MM.1S (cell line): ENCODE data around the gene CELSR3.

Experiments used
- DNase-seq: peaks from one replicate; pipeline ENCODE4 v3.0.0-alpha.2; 2015
- H2AFZ ChIP-seq: fragments of 300-600 bp; sonication (generic); 2 replicates; pipeline ENCODE4 v1.6.0; 2016; ENCODE audit warnings: antibody characterized with exemption, low read length
- H3F3A ChIP-seq: fragments of 300-600 bp; sonication (generic); 2 replicates; pipeline ENCODE4 v1.6.1; 2016; ENCODE audit warnings: mild to moderate bottlenecking, antibody characterized with exemption, low read length, moderate library complexity, mixed read lengths; ENCODE audit not compliant: insufficient read depth
- H3K27ac ChIP-seq: fragments of 300-600 bp; sonication (generic); 2 replicates; pipeline ENCODE4 v1.5.1; 2016; ENCODE audit warnings: mild to moderate bottlenecking, low read length
- H3K27me3 ChIP-seq: fragments of 300-600 bp; sonication (generic); replicated peaks from 2 replicates; pipeline ENCODE4 v1.6.0; 2016; ENCODE audit warnings: low read length; ENCODE audit not compliant: insufficient read depth
- H3K36me3 ChIP-seq: fragments of 300-600 bp; sonication (generic); replicated peaks from 2 replicates; pipeline ENCODE4 v1.6.1; 2016; ENCODE audit warnings: mild to moderate bottlenecking, low read length, mixed read lengths; ENCODE audit not compliant: insufficient read depth
- H3K4me1 ChIP-seq: fragments of 300-600 bp; sonication (generic); 2 replicates; pipeline ENCODE4 v1.6.1; 2016; ENCODE audit warnings: low read length, mixed read lengths
- H3K4me2 ChIP-seq: fragments of 300-600 bp; sonication (generic); 2 replicates; pipeline ENCODE4 v1.6.0; 2016; ENCODE audit warnings: low read depth, low read length
- H3K4me3 ChIP-seq: fragments of 300-600 bp; sonication (generic); 2 replicates; pipeline ENCODE4 v1.5.1; 2016; ENCODE audit warnings: low read length, mixed read lengths
- H3K79me2 ChIP-seq: fragments of 300-600 bp; sonication (generic); 2 replicates; pipeline ENCODE4 v1.6.1; 2016; ENCODE audit warnings: mixed run types, low read length, mixed read lengths
- H3K9ac ChIP-seq: fragments of 300-600 bp; sonication (generic); 2 replicates; pipeline ENCODE4 v1.6.1; 2016; ENCODE audit warnings: low read length, mixed read lengths
- H3K9me2 ChIP-seq: fragments of 300-600 bp; sonication (generic); replicated peaks from 2 replicates; pipeline ENCODE4 v1.6.1; 2016; ENCODE audit warnings: mild to moderate bottlenecking, low read length, mixed read lengths; ENCODE audit not compliant: insufficient read depth
- H3K9me3 ChIP-seq: fragments of 300-600 bp; sonication (generic); replicated peaks from 2 replicates; pipeline ENCODE4 v1.6.1; 2016; ENCODE audit warnings: mild to moderate bottlenecking, low read length, mixed read lengths; ENCODE audit not compliant: insufficient read depth
- H4K20me1 ChIP-seq: fragments of 300-600 bp; sonication (generic); 2 replicates; pipeline ENCODE4 v1.6.1; 2016; ENCODE audit warnings: mild to moderate bottlenecking, low read length, moderate library complexity, mixed read lengths; ENCODE audit not compliant: insufficient read depth
- EZH2 ChIP-seq: fragments of 300-600 bp; sonication (generic); optimal IDR thresholded peaks from 2 replicates; pipeline ENCODE3; 2017; ENCODE audit warnings: low read depth, mild to moderate bottlenecking, antibody characterized with exemption, low read length, mixed read lengths
- EZH2phosphoT487 ChIP-seq: fragments of 300-600 bp; sonication (generic); IDR thresholded peaks from 2 replicates; pipeline ENCODE4 v1.6.1; 2018; ENCODE audit warnings: antibody characterized with exemption, low read length
- TF ChIP-seq, protein P1 (sequence below): fragments of 300-600 bp; sonication (generic); IDR thresholded peaks from 2 replicates; pipeline ENCODE4 v1.5.1; 2016; ENCODE audit warnings: antibody characterized with exemption, low read length, mixed read lengths

CELSR3 gene

GRCh38 chr3:48628277-48629017, 34.2 kb downstream of the CELSR3 start:
- Histone ChIP-seq H4K20me1 (no peaks in the 10 kb centered on the region), H3K27ac (no peak overlapping the region), H3K9ac (no peak overlapping the region), H3K9me2 (no peaks in the 10 kb centered on the region), H3K27me3 (no peaks in the 10 kb centered on the region), H3K4me1 (no peaks in the 10 kb centered on the region), H3K4me3 (no peak overlapping the region), H3K79me2 (no peaks in the 10 kb centered on the region), H3K4me2 (no peak overlapping the region), H3K36me3 (no peaks in the 10 kb centered on the region), H3F3A (no peaks in the 10 kb centered on the region), H2AFZ (no peak overlapping the region), H3K9me3 (no peaks in the 10 kb centered on the region)
- TF ChIP-seq, protein P1, sequence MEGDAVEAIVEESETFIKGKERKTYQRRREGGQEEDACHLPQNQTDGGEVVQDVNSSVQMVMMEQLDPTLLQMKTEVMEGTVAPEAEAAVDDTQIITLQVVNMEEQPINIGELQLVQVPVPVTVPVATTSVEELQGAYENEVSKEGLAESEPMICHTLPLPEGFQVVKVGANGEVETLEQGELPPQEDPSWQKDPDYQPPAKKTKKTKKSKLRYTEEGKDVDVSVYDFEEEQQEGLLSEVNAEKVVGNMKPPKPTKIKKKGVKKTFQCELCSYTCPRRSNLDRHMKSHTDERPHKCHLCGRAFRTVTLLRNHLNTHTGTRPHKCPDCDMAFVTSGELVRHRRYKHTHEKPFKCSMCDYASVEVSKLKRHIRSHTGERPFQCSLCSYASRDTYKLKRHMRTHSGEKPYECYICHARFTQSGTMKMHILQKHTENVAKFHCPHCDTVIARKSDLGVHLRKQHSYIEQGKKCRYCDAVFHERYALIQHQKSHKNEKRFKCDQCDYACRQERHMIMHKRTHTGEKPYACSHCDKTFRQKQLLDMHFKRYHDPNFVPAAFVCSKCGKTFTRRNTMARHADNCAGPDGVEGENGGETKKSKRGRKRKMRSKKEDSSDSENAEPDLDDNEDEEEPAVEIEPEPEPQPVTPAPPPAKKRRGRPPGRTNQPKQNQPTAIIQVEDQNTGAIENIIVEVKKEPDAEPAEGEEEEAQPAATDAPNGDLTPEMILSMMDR, result no peak
- no peak for TF ChIP-seq EZH2
- TF ChIP-seq EZH2phosphoT487, result no peak
- DNase-seq, result no peak

- Histone ChIP-seq H3K4me1 (no peaks in the 10 kb centered on the region), H3K36me3 (no peaks in the 10 kb centered on the region), H3K9me2 (no peaks in the 10 kb centered on the region), H4K20me1 (no peaks in the 10 kb centered on the region), H3F3A (no peaks in the 10 kb centered on the region), H3K9me3 (no peaks in the 10 kb centered on the region), H2AFZ (no peak overlapping the region), H3K9ac (no peak overlapping the region), H3K79me2 (no peaks in the 10 kb centered on the region), H3K27ac (no peak overlapping the region), H3K27me3 (no peaks in the 10 kb centered on the region), H3K4me3 (no peak overlapping the region), H3K4me2 (no peak overlapping the region)
- DNase-seq, result no peak
- TF ChIP-seq EZH2phosphoT487 (no peak), EZH2 (no peak)
- TF ChIP-seq, protein P1, result no peak
Observed at GRCh38 chr3:48625600-48625999, 37.1 kb downstream of the CELSR3 start.

- no peaks in the 10 kb centered on the region for H3F3A ChIP-seq
- H3K4me3 ChIP-seq, result no peak overlapping the region
- H3K4me2 ChIP-seq, result no peak overlapping the region
- no peaks in the 10 kb centered on the region for H4K20me1 ChIP-seq
- DNase-seq, result no peak
- H3K27ac ChIP-seq, result no peak overlapping the region
- no peak overlapping the region for H3K9ac ChIP-seq
- H3K27me3 ChIP-seq, result no peaks in the 10 kb centered on the region
- TF ChIP-seq, protein P1, result no peak
- TF ChIP-seq EZH2 (no peak), EZH2phosphoT487 (no peak)
- no peaks in the 10 kb centered on the region for H3K9me3 ChIP-seq
- no peak overlapping the region for H2AFZ ChIP-seq
- no peaks in the 10 kb centered on the region for H3K79me2 ChIP-seq
- H3K4me1 ChIP-seq, result no peaks in the 10 kb centered on the region
- no peaks in the 10 kb centered on the region for H3K36me3 ChIP-seq
- H3K9me2 ChIP-seq, result no peaks in the 10 kb centered on the region
Observed at GRCh38 chr3:48624767-48625166, 37.9 kb downstream of the CELSR3 start.
